Parathyroid adenoma (tissue), 2 donors: ENCODE measurements around the gene FGF16.
"Not testable (repeated sequence)": the region's sequence is repeated elsewhere in the genome, so short reads cannot be mapped to it uniquely, and the experiment has no call there.

Source experiments
- H2AFZ ChIP-seq: fragments of 300-600 bp; sonication (generic); one replicate; pipeline ENCODE4 v1.7.0; 2017; ENCODE audit warnings: antibody characterized with exemption, mild to moderate bottlenecking
- H3K27ac ChIP-seq: fragments of 300-600 bp; sonication (generic); one replicate; pipeline ENCODE4 v1.7.0; 2017
- H3K27me3 ChIP-seq: fragments of 300-600 bp; sonication (generic); one replicate; pipeline ENCODE4 v1.7.0; 2017; ENCODE audit warnings: low read length; ENCODE audit not compliant: control insufficient read depth, insufficient read depth
- H3K36me3 ChIP-seq: fragments of 300-600 bp; sonication (generic); one replicate; pipeline ENCODE4 v1.7.0; 2017; ENCODE audit warnings: low read length; ENCODE audit not compliant: control insufficient read depth, insufficient read depth
- H3K4me1 ChIP-seq: fragments of 300-600 bp; sonication (generic); one replicate; pipeline ENCODE4 v1.7.0; 2017; ENCODE audit warnings: control low read depth
- H3K4me2 ChIP-seq: fragments of 300-600 bp; sonication (generic); one replicate; pipeline ENCODE4 v1.7.0; 2017; ENCODE audit warnings: low read length
- H3K4me3 ChIP-seq: fragments of 300-600 bp; sonication (generic); one replicate; pipeline ENCODE4 v1.7.0; 2017; ENCODE audit warnings: low read depth, low read length
- H3K79me2 ChIP-seq: fragments of 300-600 bp; sonication (generic); one replicate; pipeline ENCODE4 v1.7.0; 2017; ENCODE audit warnings: control low read depth
- H3K9ac ChIP-seq: fragments of 300-600 bp; sonication (generic); one replicate; pipeline ENCODE4 v1.7.0; 2017; ENCODE audit warnings: mild to moderate bottlenecking
- H3K9me3 ChIP-seq: fragments of 300-600 bp; sonication (generic); one replicate; pipeline ENCODE4 v1.7.0; 2017; ENCODE audit warnings: low read length; ENCODE audit not compliant: control insufficient read depth
- CTCF ChIP-seq: fragments of 300-600 bp; sonication (generic); IDR thresholded peaks from one replicate; pipeline ENCODE4 v1.7.0; 2017; ENCODE audit warnings: antibody characterized with exemption, mild to moderate bottlenecking
- donor health status: primary hyperparathyroidism.

The FGF16 gene

GRCh38 chrX:77493677-77494553 is 46.7 kb downstream of the FGF16 start:
- no peaks in the 10 kb centered on the region for H3K79me2 ChIP-seq
- H3K9ac ChIP-seq: no peak overlapping the region
- H3K9me3 ChIP-seq: no peaks in the 10 kb centered on the region
- H3K4me1 ChIP-seq: no peaks in the 10 kb centered on the region
- no peak for TF ChIP-seq CTCF
- H3K27me3 ChIP-seq: no peaks in the 10 kb centered on the region
- H2AFZ ChIP-seq: no peak overlapping the region
- H3K36me3 ChIP-seq: no peaks in the 10 kb centered on the region
- no peak overlapping the region for H3K4me3 ChIP-seq
- no peak overlapping the region for H3K27ac ChIP-seq
- no peak overlapping the region for H3K4me2 ChIP-seq

GRCh38 chrX:77500164-77500563 is 53.0 kb downstream of the FGF16 start:
- H3K27ac ChIP-seq, H3K4me1 ChIP-seq, H3K79me2 ChIP-seq, H3K9me3 ChIP-seq, H3K27me3 ChIP-seq, H3K9ac ChIP-seq, H3K36me3 ChIP-seq, H2AFZ ChIP-seq, H3K4me3 ChIP-seq, H3K4me2 ChIP-seq: not testable (repeated sequence)

GRCh38 chrX:77502951-77503525 is 55.8 kb downstream of the FGF16 start:
- H3K79me2 ChIP-seq: no peaks in the 10 kb centered on the region
- no peak overlapping the region for H3K4me3 ChIP-seq
- H2AFZ ChIP-seq: no peak overlapping the region
- H3K27ac ChIP-seq: no peak overlapping the region
- H3K27me3 ChIP-seq: no peaks in the 10 kb centered on the region
- no peak for TF ChIP-seq CTCF
- no peaks in the 10 kb centered on the region for H3K4me1 ChIP-seq
- no peak overlapping the region for H3K9ac ChIP-seq
- no peaks in the 10 kb centered on the region for H3K9me3 ChIP-seq
- H3K4me2 ChIP-seq: no peak overlapping the region
- H3K36me3 ChIP-seq: no peaks in the 10 kb centered on the region

- H3K36me3 ChIP-seq: no peaks in the 10 kb centered on the region
- H3K27me3 ChIP-seq: no peaks in the 10 kb centered on the region
- no peak overlapping the region for H3K4me2 ChIP-seq
- H3K79me2 ChIP-seq: no peaks in the 10 kb centered on the region
- H3K9me3 ChIP-seq: no peaks in the 10 kb centered on the region
- no peak for TF ChIP-seq CTCF
- H2AFZ ChIP-seq: no peak overlapping the region
- no peak overlapping the region for H3K9ac ChIP-seq
- no peak overlapping the region for H3K27ac ChIP-seq
- H3K4me3 ChIP-seq: no peak overlapping the region
- H3K4me1 ChIP-seq: no peaks in the 10 kb centered on the region
These were observed 58.0 kb downstream of the FGF16 start for GRCh38 chrX:77505227-77505626.
